Hepatocyte (in vitro differentiated cells): ENCODE measurements around the gene CPZ. TPM values are rescaled to one million over a fixed set of nuclear protein-coding genes. Genes with fewer than 3 reads are reported as not detected.

Source experiments
- DNase-seq: peaks from one replicate; pipeline ENCODE4 v3.0.0-alpha.2; 2016; ENCODE audit warnings: low spot score
- H2AFZ ChIP-seq: fragments of 200-600 bp; sonication (generic); 2 replicates; pipeline ENCODE4 v1.6.0; 2016; ENCODE audit warnings: antibody characterized with exemption, mild to moderate bottlenecking
- H3K27ac ChIP-seq: fragments of 200-600 bp; sonication (generic); 2 replicates; pipeline ENCODE4 v1.5.1; 2016; ENCODE audit warnings: mild to moderate bottlenecking
- H3K27me3 ChIP-seq: fragments of 200-600 bp; sonication (generic); 2 replicates; pipeline ENCODE4 v1.6.1; 2016
- H3K36me3 ChIP-seq: fragments of 200-600 bp; sonication (generic); replicated peaks from 2 replicates; pipeline ENCODE4 v1.5.1; 2016; ENCODE audit warnings: low read depth; ENCODE audit not compliant: insufficient read depth
- H3K4me1 ChIP-seq: fragments of 200-600 bp; sonication (generic); 2 replicates; pipeline ENCODE4 v1.5.1; 2016; ENCODE audit warnings: mild to moderate bottlenecking, moderate library complexity; ENCODE audit not compliant: insufficient read depth
- H3K4me2 ChIP-seq: fragments of 200-600 bp; sonication (generic); 2 replicates; pipeline ENCODE4 v1.6.0; 2016
- H3K4me3 ChIP-seq: fragments of 200-600 bp; sonication (generic); 2 replicates; pipeline ENCODE4 v1.5.1; 2016; ENCODE audit warnings: mild to moderate bottlenecking
- H3K79me2 ChIP-seq: fragments of 200-600 bp; sonication (generic); 2 replicates; pipeline ENCODE4 v1.6.0; 2017; ENCODE audit warnings: mild to moderate bottlenecking
- H3K9me2 ChIP-seq: fragments of 200-600 bp; sonication (generic); replicated peaks from 2 replicates; pipeline ENCODE4 v1.6.0; 2017; ENCODE audit warnings: mild to moderate bottlenecking; ENCODE audit not compliant: insufficient read depth
- H3K9me3 ChIP-seq: fragments of 200-600 bp; sonication (generic); 2 replicates; pipeline ENCODE4 v1.5.1; 2016; ENCODE audit warnings: low read depth, mild to moderate bottlenecking
- H4K20me1 ChIP-seq: fragments of 200-600 bp; sonication (generic); 2 replicates; pipeline ENCODE4 v1.6.0; 2016; ENCODE audit warnings: mild to moderate bottlenecking; ENCODE audit not compliant: insufficient read depth, poor library complexity, severe bottlenecking
- EZH2 ChIP-seq: fragments of 200-600 bp; sonication (generic); IDR thresholded peaks from 2 replicates; pipeline ENCODE4 v1.6.1; 2016; ENCODE audit warnings: antibody characterized with exemption, mild to moderate bottlenecking, borderline replicate concordance
- EZH2phosphoT487 ChIP-seq: fragments of 200-600 bp; sonication (generic); IDR thresholded peaks from one replicate; pipeline ENCODE4 v1.6.1; 2018; ENCODE audit warnings: antibody characterized with exemption, mild to moderate bottlenecking, low read depth, moderate library complexity; ENCODE audit not compliant: unreplicated experiment, severe bottlenecking
- WGBS: methylation state at CpG from one replicate; pipeline ENCODE4 v1.1.6; 2016; ENCODE audit warnings: low lambda C conversion rate; ENCODE audit errors: missing lambda C conversion rate; 5-methylcytosine and 5-hydroxymethylcytosine counted together
- polyA plus RNA-seq: library from polyadenylated mRNA; unstranded; fragments of >200 nt; fragmentation: Nextera tagmentation; extraction: Ambion mirVana; gene quantifications from 2 replicates; pipeline ENCODE4 v1.2.1, GENCODE V29; 2016
- total RNA-seq: library from RNA; depleted of rRNA; stranded (reverse); fragments of >200 nt; gene quantifications from 2 replicates; pipeline ENCODE4 v1.2.3, GENCODE V29; 2014
- TF ChIP-seq, protein P1 (sequence below): fragments of 200-600 bp; sonication (generic); IDR thresholded peaks from 2 replicates; pipeline ENCODE4 v1.5.1; 2016; ENCODE audit warnings: antibody characterized with exemption, mild to moderate bottlenecking; ENCODE audit not compliant: poor library complexity

CPZ gene
- total and polyA plus RNA-seq, 2 experiments from 2014 or later: 34.8 to 113 TPM

DNA sequence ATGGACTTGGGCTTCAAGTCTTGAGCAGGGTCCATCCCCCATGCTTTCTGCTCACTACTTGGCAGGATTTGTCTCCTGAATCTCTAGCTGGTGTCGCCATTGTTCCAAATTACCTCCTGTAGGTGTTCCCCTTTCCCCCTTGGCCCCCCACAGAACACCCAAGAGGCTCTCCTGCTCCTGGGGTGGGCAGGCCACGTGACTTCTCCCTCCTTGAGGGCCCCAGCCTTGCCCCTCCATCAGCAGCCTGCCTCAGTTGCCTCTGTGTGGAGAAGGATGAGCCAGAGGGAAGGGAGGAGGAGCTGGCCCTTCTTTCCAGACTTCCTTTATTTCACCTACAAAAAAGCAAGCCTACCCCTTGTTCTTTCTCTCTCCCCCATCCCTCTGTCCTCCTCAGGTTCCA is 10.5 kb upstream of the CPZ start:
- H3K79me2 ChIP-seq: no peaks in the 10 kb centered on the region
- H3K4me1 ChIP-seq: no peaks in the 10 kb centered on the region
- TF ChIP-seq EZH2phosphoT487: no peak
- TF ChIP-seq EZH2: no peak
- TF ChIP-seq, protein P1, sequence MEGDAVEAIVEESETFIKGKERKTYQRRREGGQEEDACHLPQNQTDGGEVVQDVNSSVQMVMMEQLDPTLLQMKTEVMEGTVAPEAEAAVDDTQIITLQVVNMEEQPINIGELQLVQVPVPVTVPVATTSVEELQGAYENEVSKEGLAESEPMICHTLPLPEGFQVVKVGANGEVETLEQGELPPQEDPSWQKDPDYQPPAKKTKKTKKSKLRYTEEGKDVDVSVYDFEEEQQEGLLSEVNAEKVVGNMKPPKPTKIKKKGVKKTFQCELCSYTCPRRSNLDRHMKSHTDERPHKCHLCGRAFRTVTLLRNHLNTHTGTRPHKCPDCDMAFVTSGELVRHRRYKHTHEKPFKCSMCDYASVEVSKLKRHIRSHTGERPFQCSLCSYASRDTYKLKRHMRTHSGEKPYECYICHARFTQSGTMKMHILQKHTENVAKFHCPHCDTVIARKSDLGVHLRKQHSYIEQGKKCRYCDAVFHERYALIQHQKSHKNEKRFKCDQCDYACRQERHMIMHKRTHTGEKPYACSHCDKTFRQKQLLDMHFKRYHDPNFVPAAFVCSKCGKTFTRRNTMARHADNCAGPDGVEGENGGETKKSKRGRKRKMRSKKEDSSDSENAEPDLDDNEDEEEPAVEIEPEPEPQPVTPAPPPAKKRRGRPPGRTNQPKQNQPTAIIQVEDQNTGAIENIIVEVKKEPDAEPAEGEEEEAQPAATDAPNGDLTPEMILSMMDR: no peak
- no peaks in the 10 kb centered on the region for H4K20me1 ChIP-seq
- H3K4me2 ChIP-seq: no peak overlapping the region
- no peak overlapping the region for H3K27ac ChIP-seq
- DNase-seq: no peak
- H3K36me3 ChIP-seq: no peaks in the 10 kb centered on the region
- no peaks in the 10 kb centered on the region for H3K9me2 ChIP-seq
- H3K27me3 ChIP-seq: peaks cover 28% of the 10 kb centered on the region
- no peak overlapping the region for H2AFZ ChIP-seq
- H3K4me3 ChIP-seq: no peak overlapping the region
- WGBS: 72% methylated on average over 2 of the region's 2 CpGs
- no peaks in the 10 kb centered on the region for H3K9me3 ChIP-seq

DNA sequence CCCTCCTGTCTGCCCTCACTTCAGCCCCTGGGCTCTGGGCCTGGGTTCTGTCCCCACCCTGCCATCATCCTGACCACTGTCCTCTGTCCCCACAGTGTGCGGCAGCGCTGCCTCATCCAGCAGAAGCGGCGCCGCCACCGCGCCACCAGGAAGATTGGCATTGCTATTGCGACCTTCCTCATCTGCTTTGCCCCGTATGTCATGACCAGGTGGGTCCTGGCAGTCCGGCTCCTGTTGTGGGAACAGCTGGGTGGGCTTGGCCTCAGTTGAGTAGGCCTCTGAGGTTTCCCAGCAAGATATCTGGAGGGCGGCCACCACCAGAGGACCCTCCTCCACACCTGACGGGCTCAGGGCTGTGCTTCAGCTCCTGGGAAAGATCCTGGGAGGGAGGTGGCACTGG is 10.1 kb upstream of the CPZ start:
- no peaks in the 10 kb centered on the region for H3K79me2 ChIP-seq
- no peaks in the 10 kb centered on the region for H3K4me1 ChIP-seq
- H2AFZ ChIP-seq: no peak overlapping the region
- no peaks in the 10 kb centered on the region for H3K36me3 ChIP-seq
- H3K27me3 ChIP-seq: peaks cover 28% of the 10 kb centered on the region
- TF ChIP-seq, protein P1: no peak
- no peak for DNase-seq
- H3K9me2 ChIP-seq: no peaks in the 10 kb centered on the region
- H3K27ac ChIP-seq: no peak overlapping the region
- H3K4me3 ChIP-seq: no peak overlapping the region
- H4K20me1 ChIP-seq: no peaks in the 10 kb centered on the region
- WGBS: 88% methylated on average over 12 of the region's 12 CpGs
- no peak overlapping the region for H3K4me2 ChIP-seq
- H3K9me3 ChIP-seq: no peaks in the 10 kb centered on the region

DNA sequence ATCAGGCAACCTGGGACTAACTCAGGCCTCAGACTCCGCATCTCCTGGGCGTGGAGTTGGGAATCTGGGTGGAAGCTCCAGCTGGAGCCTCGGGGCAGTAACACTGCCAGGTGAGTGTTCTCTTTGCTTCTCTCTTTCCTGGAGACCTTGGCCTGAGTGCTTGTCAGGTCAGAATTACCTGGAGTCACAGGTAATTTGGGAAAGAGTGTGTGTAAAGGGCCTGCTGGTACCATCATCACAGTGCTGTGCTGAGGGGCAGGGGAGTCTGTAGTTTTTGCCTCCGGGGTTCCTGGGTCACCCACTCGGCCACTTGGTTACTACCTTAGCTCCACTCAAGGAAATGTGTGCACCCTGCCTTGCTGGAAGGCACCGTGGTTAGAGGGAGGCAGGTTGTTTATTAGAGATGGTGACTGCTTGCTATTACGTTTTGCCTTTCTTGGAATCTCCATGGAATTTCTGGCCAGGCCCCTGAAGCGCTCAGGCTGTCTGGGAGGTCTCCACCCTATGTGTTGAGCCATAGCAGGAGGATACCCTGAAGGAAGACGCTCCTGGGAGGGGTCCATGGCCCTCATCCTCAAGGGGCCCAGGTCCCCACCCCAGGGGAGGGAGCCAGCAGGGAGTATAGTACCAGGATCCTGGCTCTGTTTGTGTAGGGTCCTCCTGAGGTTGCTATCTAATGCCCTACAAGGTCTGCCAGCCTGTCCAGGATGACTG is 9.5 kb upstream of the CPZ start:
- H3K9me3 ChIP-seq: no peaks in the 10 kb centered on the region
- no peaks in the 10 kb centered on the region for H4K20me1 ChIP-seq
- no peak overlapping the region for H3K4me3 ChIP-seq
- H2AFZ ChIP-seq: no peak overlapping the region
- no peaks in the 10 kb centered on the region for H3K4me1 ChIP-seq
- H3K4me2 ChIP-seq: no peak overlapping the region
- WGBS: 72% methylated on average over 9 of the region's 9 CpGs
- H3K27me3 ChIP-seq: peaks cover 24% of the 10 kb centered on the region
- no peaks in the 10 kb centered on the region for H3K9me2 ChIP-seq
- H3K79me2 ChIP-seq: no peaks in the 10 kb centered on the region
- DNase-seq: no peak
- H3K27ac ChIP-seq: no peak overlapping the region
- no peaks in the 10 kb centered on the region for H3K36me3 ChIP-seq
- TF ChIP-seq EZH2 (no peak), EZH2phosphoT487 (no peak)
- TF ChIP-seq, protein P1: no peak

DNA sequence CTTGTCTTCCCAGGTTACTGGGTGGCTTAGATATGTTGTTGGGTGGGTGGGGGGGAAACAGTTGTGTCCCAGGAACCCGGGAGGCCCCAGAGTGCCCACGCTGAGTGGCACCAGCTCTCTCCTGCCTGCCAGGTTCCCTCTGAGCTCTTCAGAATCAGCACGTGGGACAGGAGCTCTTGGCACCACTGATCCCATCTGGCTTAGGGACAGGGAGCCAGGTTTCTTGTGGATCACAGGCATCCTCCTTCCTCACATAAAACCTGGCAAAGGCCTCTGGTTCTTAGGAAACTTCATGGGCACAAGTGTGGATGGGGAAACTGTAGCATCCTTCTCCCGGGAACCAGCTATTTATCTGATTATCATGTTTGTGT is 8.9 kb upstream of the CPZ start:
- Histone ChIP-seq H3K27me3 (peaks cover 19% of the 10 kb centered on the region), H4K20me1 (no peaks in the 10 kb centered on the region), H3K79me2 (no peaks in the 10 kb centered on the region), H3K27ac (no peak overlapping the region), H3K4me2 (no peak overlapping the region), H2AFZ (no peak overlapping the region), H3K4me3 (no peak overlapping the region), H3K9me3 (no peaks in the 10 kb centered on the region), H3K4me1 (no peaks in the 10 kb centered on the region), H3K9me2 (no peaks in the 10 kb centered on the region), H3K36me3 (no peaks in the 10 kb centered on the region)
- 83% methylated on average over 4 of the region's 4 CpGs for WGBS
- no peak for DNase-seq
- TF ChIP-seq, protein P1: no peak
